Left colon (tissue), 2 donors: Measurements from ENCODE around the gene NSFL1C. TPM values are rescaled to one million over a fixed set of nuclear protein-coding genes. Genes with fewer than 3 reads are reported as not detected.

Experiments
- ATAC-seq: fragments of 200-7000 bp; cut with Tn5 transposase; one replicate; pipeline ENCODE4 v1.9.1; 2020; ENCODE audit warnings: mild to moderate bottlenecking, moderate library complexity
- DNase-seq, 2 donors: peaks; one replicate each; pipeline ENCODE4 v3.0.0-alpha.2; 2020
- intact Hi-C, 2 donors: fragments of 100-400 bp; cut with DNase I in 1 of 2; cut with micrococcal nuclease in 1 of 2; formaldehyde crosslinking; loops; one replicate each; pipeline versions ENCODE4 v1.11.2 to v1.14.0; 2022; cut with DNase I, micrococcal nuclease
- total RNA-seq, 2 donors: library from RNA; stranded (reverse); fragmentation: NEBNext Ultra II Directional; extraction: Animal tissue kit (Norgen Biotek cat#: 25700); gene quantifications; one replicate each; pipeline ENCODE4 v1.2.1, GENCODE V29; 2021
- donor health status: DM: no; HTN: no; CAD: no.
- donor health status: DM: yes; HTN: yes; CAD: no.

Gene NSFL1C
- total RNA-seq, 2 donors from 2014 or later: 61.6 to 81.5 TPM

GRCh38 chr20:1467355-1468116 is 887 bp upstream of the NSFL1C start:
- peak; percentile 50 for ATAC-seq
- DNase-seq: peak; percentile 60 to 81
- intact Hi-C loops: no loop called here

DNA sequence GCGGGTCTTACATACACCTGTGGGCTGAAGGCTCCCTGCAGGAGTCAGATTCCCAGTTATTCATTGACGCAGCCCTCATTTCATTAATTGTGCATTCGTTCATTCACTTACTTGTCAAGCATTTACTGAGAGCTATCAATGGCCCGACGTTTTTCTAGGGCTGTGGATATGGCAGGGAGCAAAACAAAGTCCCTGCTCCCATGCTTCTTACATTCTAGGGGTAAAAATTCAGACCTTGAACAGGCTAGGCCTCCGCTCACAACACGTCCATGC is 369 bp upstream of the NSFL1C start:
- DNase-seq (no peak), ATAC-seq (no peak)
- intact Hi-C loops: no loop called here

DNA sequence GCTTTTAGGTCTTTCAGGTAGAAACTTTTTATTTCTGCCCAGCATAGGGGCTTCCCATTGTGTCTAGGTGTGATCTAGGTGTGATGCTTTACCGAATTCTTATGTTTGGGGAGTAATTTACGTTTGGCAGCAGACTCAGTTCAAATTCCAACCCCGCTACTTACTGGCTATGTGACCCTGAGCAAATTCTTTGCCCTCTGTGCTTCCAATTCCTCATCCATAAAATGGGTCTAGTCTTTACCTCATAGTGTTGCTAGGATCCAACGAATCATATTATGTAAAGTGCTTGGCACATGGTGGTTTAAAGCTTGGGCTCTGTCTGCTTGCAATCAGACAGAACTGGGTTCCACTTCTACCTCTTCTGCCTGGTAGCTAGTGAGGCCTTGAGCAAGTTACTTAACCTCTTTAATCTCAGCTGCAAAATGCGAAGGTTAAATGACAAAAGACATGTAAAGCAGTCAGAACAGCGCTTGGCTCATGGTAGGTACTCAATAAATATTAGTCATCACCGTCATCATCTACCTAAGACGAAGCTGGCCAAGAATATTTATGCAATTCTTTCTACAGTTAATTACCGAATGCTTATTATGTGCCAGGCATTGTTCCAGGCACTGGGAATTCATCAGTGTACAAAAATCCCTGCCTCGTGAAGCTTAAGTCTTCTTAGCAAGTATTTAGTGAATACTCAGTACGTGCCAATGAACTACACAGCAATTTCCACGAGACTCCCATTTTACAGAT is 1.0 kb downstream of the NSFL1C start:
- no peak for DNase-seq
- intact Hi-C loops: no loop called here
- ATAC-seq: no peak

GRCh38 chr20:1463971-1464570 is 2.6 kb downstream of the NSFL1C start:
- ATAC-seq (no peak), DNase-seq (no peak)
- intact Hi-C loops: no loop called here

GRCh38 chr20:1462834-1463233 is 3.8 kb downstream of the NSFL1C start:
- no peak for ATAC-seq
- DNase-seq: no peak
- intact Hi-C loops: no loop called here

DNA sequence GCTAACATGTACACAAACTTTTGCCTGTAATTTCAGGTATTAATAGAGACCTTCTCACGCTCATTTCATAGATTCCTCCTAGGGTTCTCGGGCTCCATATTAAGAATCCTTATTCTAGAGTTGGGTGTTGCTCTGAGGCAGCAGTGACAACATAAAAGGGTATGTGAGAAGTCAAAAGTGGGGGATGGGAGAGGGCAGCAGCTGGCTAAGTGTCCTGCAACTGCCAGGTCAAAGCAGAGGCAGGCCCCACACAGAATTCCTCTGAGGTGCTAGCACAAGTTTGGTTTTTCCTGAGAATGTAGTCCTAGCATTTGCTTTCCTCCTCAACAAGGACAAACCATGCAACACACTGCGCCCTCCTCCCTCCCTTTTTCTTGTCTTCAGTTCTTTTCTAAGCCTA is 4.6 kb downstream of the NSFL1C start:
- ATAC-seq (no peak), DNase-seq (no peak)
- intact Hi-C loops: no loop called here

GRCh38 chr20:1460275-1460674 is 6.4 kb downstream of the NSFL1C start:
- ATAC-seq (no peak), DNase-seq (no peak)
- intact Hi-C loops: no loop called here

GRCh38 chr20:1457992-1458391 is 8.7 kb downstream of the NSFL1C start:
- no peak for ATAC-seq
- intact Hi-C loops: no loop called here
- DNase-seq: no peak

GRCh38 chr20:1456300-1456699 is 10.3 kb downstream of the NSFL1C start:
- no peak for DNase-seq
- intact Hi-C loops: no loop called here
- no peak for ATAC-seq

DNA sequence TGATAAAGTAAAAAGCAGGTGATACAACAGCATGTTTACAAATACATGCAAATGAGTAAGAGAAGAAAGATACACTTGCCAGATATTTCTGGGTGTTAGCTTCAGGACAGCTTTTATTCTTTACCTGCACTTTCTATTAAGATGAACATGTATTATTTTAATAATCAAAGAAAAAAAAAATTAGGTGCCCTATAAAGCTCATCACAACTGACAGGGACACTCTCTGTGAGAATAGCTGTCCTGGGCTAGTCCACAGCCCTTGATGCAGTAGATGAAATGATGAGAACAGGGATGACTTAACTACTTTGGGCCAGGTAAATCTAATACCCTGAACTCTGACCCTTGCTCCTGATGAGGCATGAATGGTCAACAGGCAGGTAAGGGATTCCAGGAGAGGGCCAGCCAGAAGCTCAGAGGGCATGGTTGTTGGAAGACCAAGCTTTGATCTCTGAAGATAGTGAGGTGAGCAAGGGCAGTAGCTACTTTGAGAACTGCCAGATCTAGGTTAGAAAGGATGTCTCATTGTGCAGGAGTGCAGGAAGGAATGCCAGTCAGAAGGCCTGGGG is 15.6 kb downstream of the NSFL1C start:
- intact Hi-C loops: no loop called here
- DNase-seq (no peak), ATAC-seq (no peak)

- intact Hi-C loops: no loop called here
- ATAC-seq (no peak), DNase-seq (no peak)
These were observed 17.3 kb downstream of the NSFL1C start for GRCh38 chr20:1449370-1449769.

- intact Hi-C loops: no loop called here
- DNase-seq (no peak), ATAC-seq (no peak)
These were observed 18.5 kb downstream of the NSFL1C start for GRCh38 chr20:1448081-1448620.

GRCh38 chr20:1446536-1446935 is 20.1 kb downstream of the NSFL1C start:
- no peak for ATAC-seq
- DNase-seq: no peak
- intact Hi-C loops: no loop called here

DNA sequence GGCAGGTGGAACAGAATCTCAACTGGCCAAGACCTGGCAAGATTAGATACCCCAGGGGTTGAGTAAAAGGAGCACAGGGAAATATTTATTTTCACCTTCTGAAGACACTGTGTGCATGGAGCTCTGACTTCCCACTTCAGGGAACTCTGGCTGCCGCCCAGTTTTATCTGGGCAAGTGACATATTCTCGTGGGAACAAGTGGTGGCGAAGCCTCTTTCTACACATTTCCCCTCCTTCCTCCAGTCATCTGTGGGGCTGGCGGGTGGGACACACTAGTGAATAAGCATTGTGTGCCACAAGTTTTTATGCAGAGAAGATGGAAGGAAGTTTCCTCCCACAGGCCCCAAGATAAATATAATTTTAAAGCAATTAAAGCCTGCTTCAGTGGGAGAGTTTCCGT is 23.6 kb downstream of the NSFL1C start:
- no peak for ATAC-seq
- intact Hi-C loops: no loop called here
- DNase-seq: no peak

- no peak for DNase-seq
- ATAC-seq: no peak
- intact Hi-C loops: no loop called here
These were observed 24.3 kb downstream of the NSFL1C start for GRCh38 chr20:1442304-1442703.

GRCh38 chr20:1441133-1441532 is 25.5 kb downstream of the NSFL1C start:
- no peak for DNase-seq
- intact Hi-C loops: no loop called here
- no peak for ATAC-seq

DNA sequence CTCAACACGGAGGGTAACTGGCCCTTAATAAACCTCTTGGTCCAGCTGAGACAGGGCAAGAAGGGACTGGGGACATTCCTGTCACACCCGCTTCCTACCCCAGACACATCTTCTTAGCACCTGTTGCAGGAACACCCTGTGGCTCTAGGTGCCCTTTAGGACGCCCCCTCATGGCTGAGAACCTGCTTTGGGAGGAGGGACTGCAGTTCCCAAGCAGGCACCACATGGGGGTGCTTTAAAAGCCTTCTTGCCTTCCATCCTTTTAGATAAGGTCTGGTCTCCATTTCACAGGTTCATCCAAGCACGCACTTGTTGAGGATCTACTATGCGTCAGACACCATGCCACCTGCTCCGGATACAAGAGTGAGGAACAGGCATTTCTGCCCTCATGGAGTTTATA is 26.6 kb downstream of the NSFL1C start:
- intact Hi-C loops: no loop called here
- DNase-seq (no peak), ATAC-seq (no peak)

DNA sequence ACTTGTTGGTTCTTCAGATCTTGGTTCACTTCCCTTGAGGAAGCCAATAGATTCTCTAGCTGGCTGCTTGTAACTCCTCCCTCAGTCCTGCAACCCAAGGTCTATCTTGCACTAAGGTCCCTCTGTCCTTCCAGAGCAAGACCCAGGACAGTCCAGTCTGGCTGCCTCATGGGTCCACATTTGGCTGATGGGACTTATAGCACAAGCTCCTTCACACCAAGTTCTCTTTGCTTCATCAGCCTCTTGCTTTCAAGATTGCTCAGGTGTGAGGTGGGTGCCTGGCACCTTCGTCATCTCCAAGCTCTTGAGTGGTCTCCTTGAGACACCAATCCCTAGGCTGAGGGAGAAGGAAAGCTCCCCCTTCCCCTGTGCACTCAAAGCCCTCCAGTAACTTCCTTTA is 28.3 kb downstream of the NSFL1C start:
- intact Hi-C loops: loop anchor here (5.0 kb wide), 1 partner anchor 126 kb away; no protein-coding TSS in a partner anchor
- DNase-seq (no peak), ATAC-seq (no peak)

GRCh38 chr20:1437235-1437904 is 29.3 kb downstream of the NSFL1C start:
- DNase-seq (peak; percentile 63 to 64), ATAC-seq (peak; percentile 78)
- intact Hi-C loops: loop anchor here (5.0 kb wide), 1 partner anchor 125 kb away; no protein-coding TSS in a partner anchor
